HG03025 (cell line): ENCODE data around the gene MTUS2.

Experiments used
- ATAC-seq: cut with Tn5 transposase; IDR thresholded peaks from one replicate; pipeline ENCODE4 v1.9.1; 2021; ENCODE audit warnings: mild to moderate bottlenecking, moderate library complexity; ENCODE audit not compliant: unreplicated experiment, low FRiP score

MTUS2 gene

GRCh38 chr13:29493796-29494195 is 673.7 kb downstream of the MTUS2 start:
- ATAC-seq = no peak

DNA sequence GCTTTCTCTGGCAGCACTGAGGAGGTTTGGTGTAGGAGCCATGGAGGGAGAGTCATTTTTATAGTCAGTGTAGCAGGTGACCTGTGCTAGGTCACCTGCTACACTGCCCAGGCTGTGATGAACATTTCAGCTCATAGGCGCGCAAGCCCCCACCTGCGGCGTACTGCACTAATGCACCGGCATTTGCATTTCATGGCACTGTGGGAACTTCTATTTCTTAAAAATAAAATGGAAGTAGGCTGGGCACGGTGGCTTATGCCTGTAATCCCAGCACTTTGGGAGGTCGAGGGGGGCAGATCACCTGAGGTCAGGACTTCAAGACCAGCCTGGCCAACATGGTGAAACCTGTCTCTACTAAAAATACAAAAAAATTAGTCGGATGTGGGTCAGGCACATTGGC is 674.4 kb downstream of the MTUS2 start:
- ATAC-seq = no peak

DNA sequence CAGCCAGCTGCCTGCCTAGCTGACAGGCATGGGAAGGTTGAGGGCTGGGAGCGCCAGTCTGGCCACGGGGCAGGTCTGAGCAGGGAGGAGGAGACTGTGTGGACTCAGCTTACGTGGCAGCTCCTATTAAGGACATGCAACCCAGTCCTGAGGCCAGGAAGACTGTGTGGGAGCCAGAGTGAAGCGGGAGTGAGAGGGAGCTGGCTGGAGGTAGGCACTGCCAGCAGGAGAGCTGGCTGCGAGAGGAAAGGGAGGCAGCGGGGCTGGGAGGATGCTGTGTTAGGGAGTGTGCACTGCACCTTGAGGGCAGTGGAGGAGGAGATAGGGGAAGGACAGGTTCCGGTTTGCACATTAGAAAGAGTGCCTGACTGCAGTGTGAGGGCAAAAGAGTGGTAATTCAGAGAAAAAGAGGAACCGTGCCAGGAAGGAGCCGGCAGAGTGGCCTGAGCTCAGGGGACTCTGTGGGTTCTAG is 676.1 kb downstream of the MTUS2 start:
- no peak for ATAC-seq

DNA sequence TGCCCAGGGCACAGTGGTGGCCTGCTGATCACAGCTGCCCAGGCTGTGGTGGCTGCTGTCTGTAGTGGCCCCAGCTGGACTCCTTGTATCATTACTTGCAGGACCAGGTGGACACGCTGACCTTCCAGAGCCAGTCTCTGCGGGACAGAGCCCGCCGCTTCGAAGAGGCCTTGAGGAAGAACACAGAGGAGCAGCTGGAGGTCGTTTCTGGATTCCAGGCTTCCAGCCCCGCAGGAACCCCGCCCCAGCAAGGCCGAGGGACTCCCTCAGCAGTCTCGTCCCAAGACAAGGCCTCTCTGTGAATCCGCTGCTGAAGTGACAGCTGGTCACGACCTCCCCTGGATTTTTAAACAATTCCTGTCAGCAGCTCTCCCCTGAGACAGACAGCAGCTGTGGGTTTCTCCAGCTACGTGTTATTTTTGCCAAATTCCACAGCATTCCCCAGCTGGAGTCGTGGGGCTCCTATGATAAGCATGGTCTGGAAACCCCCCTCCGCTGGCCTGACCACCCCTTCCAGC is 677.1 kb downstream of the MTUS2 start:
- ATAC-seq = no peak

GRCh38 chr13:29498426-29499040 is 678.4 kb downstream of the MTUS2 start:
- no peak for ATAC-seq

- ATAC-seq = no peak
Measured at GRCh38 chr13:29499506-29500165, 679.5 kb downstream of the MTUS2 start.

DNA sequence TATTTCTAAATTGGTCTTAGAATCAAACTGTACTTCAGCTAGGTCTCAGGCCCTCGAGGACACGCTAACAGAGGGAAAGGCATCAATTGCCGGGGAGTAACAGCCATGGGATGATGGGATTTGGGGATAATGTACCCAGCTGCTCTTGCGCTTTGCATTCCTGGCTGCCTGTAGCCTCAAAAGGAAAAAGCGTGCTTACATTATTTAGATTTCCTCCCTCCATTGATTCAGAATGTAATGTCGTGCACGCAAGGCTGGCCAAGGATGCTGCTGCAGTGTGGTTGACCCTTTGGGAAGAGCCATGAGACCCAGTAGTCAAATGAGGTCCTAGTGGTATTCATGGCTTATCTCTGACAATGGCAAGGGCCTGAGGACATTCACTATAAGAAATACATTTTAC is 680.2 kb downstream of the MTUS2 start:
- ATAC-seq = no peak

- no peak for ATAC-seq
Measured at GRCh38 chr13:29501674-29502073, 681.5 kb downstream of the MTUS2 start.

DNA sequence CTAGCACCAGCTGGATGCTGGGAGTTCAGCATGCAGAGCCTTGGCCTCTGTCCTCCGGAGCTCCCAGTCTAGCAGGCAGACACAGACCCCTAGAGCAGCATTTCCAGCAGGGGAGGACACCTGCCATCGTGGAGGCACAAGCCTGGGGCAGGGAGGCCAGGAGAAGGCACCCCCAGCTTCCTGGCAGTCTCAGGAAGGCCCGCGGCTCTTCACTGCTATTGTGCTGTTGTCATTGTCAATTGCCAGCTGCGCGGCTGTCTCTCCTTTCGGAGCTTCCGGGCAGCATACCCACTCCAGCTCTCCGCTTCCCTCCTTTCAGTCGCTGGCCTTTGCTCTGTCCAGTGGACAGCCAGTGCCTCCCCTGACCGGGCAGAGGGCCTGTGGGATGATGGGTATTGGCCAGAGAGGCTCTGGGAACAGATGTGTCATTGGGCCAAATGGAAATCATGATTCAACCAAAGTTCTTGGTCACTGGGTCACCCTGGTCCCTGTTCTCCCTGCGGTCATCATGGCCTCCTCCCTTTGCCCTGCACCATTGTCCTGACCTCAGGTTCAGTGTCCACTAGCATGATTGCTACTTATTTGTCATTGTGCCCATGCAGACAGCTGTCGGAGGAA is 682.4 kb downstream of the MTUS2 start:
- no peak for ATAC-seq

GRCh38 chr13:29503041-29503837 is 683.1 kb downstream of the MTUS2 start:
- ATAC-seq = no peak

DNA sequence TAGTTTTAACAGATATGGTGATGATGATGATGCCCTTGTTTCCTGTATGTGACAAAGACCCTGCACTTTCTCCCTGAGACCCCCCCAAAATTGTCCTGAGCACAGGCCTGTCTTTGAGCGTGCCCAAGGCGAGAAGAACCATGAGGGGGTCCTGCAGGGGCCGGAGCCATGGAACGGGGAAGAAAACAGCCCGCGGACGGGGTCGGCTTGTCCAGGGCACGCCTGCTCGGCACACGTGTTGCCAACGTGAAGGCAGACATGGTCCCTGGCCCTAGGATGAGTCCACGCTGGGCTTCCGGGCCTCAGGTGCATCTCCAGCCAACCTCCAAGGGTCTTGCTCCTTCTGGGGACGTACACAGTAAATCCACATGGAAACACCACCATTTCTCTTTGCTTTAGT is 684.6 kb downstream of the MTUS2 start:
- ATAC-seq = no peak

GRCh38 chr13:29505511-29505910 is 685.4 kb downstream of the MTUS2 start:
- ATAC-seq = no peak

- ATAC-seq = no peak
Measured at GRCh38 chr13:29505950-29506349, 685.8 kb downstream of the MTUS2 start.

DNA sequence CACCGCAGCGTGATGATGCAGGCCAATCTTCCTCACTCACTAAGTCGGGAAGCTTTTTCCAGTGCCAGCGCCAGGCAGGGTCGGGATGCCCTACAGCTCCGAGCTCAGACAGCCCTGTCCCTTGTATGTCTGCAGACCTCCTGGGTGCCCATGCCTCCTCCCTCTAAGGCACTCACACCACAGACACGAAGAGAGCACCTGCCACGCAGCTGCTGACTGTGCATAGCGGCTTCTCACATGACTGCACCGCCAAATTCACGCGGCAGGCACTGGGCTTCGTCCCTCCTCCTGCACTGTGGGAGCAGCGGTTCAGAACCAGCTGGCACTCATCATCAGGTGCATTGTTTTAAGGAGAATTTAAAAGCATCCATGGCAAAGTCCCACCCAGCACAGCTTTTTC is 687.2 kb downstream of the MTUS2 start:
- ATAC-seq = no peak

DNA sequence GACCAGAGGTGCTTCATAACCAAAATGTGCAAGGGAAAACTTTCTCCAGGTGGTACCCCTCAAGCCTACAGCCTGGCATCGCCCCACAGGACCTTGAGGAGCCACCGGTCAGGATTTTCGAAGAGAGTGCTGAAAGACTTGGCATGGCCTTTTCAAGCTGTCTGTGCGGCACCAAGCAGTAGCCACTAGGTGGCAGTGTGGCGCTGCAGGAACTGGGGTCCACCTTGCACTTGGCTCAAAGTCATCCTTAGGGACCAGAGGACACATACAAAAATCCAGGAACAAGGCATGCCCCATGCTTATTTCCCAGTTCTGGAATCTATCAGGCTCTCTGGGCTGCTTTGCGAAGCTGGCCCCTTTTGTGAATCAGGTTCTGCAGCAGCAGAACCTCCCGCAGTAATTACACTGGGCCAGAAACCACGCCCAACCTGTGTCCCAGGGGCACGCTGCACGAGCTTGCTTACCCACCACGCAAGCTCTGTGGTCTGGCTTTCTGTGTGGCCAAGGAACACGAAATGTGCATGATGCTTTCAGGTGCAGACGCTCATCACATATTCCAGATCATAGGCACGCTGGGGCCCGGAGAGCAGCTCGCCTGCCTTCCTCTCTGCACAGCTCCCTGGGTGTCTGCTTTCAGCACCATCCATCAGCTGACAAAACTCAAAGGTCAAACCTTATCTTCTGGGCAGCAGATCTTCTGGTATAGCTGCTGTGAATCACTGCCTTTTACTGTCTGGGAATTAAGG is 688.2 kb downstream of the MTUS2 start:
- peak; percentile 64 for ATAC-seq

DNA sequence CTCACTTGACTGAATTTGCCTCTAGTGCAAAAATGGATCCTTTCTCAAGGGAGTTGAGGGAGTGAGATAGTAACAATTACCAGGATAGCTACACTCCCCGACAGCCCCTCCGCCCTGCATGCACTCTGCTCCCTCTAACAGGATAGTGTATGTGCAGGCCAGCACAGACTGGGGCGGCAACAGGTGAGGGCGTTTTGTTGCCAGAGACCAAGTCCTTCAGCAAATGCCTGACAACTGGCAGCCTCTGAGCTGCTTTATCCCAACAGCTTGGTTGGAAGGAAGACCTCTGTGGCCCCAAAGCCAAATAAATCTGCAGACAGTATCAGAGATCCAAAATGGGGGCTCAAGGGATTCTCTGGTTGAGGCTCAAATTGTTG is 688.7 kb downstream of the MTUS2 start:
- ATAC-seq = no peak

GRCh38 chr13:29509999-29510589 is 690.0 kb downstream of the MTUS2 start:
- ATAC-seq = no peak

- no peak for ATAC-seq
Measured at GRCh38 chr13:29510651-29511084, 690.5 kb downstream of the MTUS2 start.

GRCh38 chr13:29511106-29511796 is 691.1 kb downstream of the MTUS2 start:
- no peak for ATAC-seq
